Keratinocyte (primary cell): ENCODE data around the gene GOLGA6L10. TPM values are rescaled to one million over a fixed set of nuclear protein-coding genes. Genes with fewer than 3 reads are reported as not detected.
"Not testable (repeated sequence)": the region's sequence is repeated elsewhere in the genome, so short reads cannot be mapped to it uniquely, and the experiment has no call there.

ENCODE experiments used
- DNase-seq: peaks from one replicate; pipeline ENCODE4 v3.0.0-alpha.2; 2011; ENCODE audit warnings: low read depth, missing footprints, low spot score
- FAIRE-seq: peaks from 2 replicates; lab custom pipeline; 2011; peaks lifted over from hg19 to GRCh38; lab: Jason Lieb, UNC
- H2AFZ ChIP-seq: 2 replicates; pipeline ENCODE4 v1.6.0; 2012; ENCODE audit warnings: low read length, control low read depth, inconsistent platforms; ENCODE audit not compliant: control insufficient read depth
- H3K27ac ChIP-seq: 2 replicates; pipeline ENCODE4 v1.5.1; 2011; ENCODE audit warnings: low read length; ENCODE audit not compliant: control insufficient read depth, insufficient read depth
- H3K27me3 ChIP-seq: 3 replicates; pipeline ENCODE4 v1.6.0; 2011; ENCODE audit warnings: low read length; ENCODE audit not compliant: control insufficient read depth, insufficient read depth; ENCODE audit errors: extremely low read depth
- H3K36me3 ChIP-seq, 2 experiments: 2 replicates in 1 of 2; 3 replicates in 1 of 2; pipeline ENCODE4 v1.5.1; 2011; ENCODE audit warnings: low read length in 2 of 2, mild to moderate bottlenecking in 1 of 2; ENCODE audit not compliant: control insufficient read depth in 2 of 2, insufficient read depth in 2 of 2; ENCODE audit errors: extremely low read depth in 1 of 2
- H3K4me1 ChIP-seq: 3 replicates; pipeline ENCODE4 v1.5.1; 2011; ENCODE audit warnings: low read length; ENCODE audit not compliant: control insufficient read depth, insufficient read depth; ENCODE audit errors: extremely low read depth
- H3K4me2 ChIP-seq: 3 replicates; pipeline ENCODE4 v1.6.0; 2011; ENCODE audit warnings: low read depth, low read length; ENCODE audit not compliant: control insufficient read depth, insufficient read depth; ENCODE audit errors: extremely low read depth
- H3K4me3 ChIP-seq, 3 experiments: fragments of 200-600 bp in 1 of 3; sonication (generic) in 1 of 3; 2 replicates in 2 of 3; 3 replicates in 1 of 3; pipeline ENCODE4 v1.5.1; 2011 to 2016; ENCODE audit warnings: low read length in 3 of 3, mild to moderate bottlenecking in 3 of 3, control low read depth in 2 of 3, inconsistent platforms in 1 of 3, low read depth in 1 of 3, mixed read lengths in 1 of 3, mixed run types in 1 of 3, moderate library complexity in 1 of 3; ENCODE audit not compliant: control insufficient read depth in 2 of 3, insufficient read depth in 2 of 3; ENCODE audit errors: extremely low read depth in 1 of 3
- H3K79me2 ChIP-seq: 2 replicates; pipeline ENCODE4 v1.6.0; 2012; ENCODE audit warnings: low read length; ENCODE audit not compliant: control insufficient read depth, insufficient read depth
- H3K9ac ChIP-seq: 3 replicates; pipeline ENCODE4 v1.6.0; 2011; ENCODE audit warnings: low read length; ENCODE audit not compliant: control insufficient read depth, insufficient read depth; ENCODE audit errors: extremely low read depth
- H3K9me1 ChIP-seq: 3 replicates; pipeline ENCODE4 v1.6.0; 2011; ENCODE audit warnings: low read length; ENCODE audit not compliant: control insufficient read depth, insufficient read depth; ENCODE audit errors: extremely low read depth
- H3K9me3 ChIP-seq: 2 replicates; pipeline ENCODE4 v1.5.1; 2012; ENCODE audit warnings: low read depth, low read length; ENCODE audit not compliant: control insufficient read depth
- H4K20me1 ChIP-seq: 3 replicates; pipeline ENCODE4 v1.6.0; 2011; ENCODE audit warnings: low read length; ENCODE audit not compliant: control insufficient read depth, insufficient read depth; ENCODE audit errors: extremely low read depth
- dilution Hi-C: fragments of 300-500 bp; cut with MboI; formaldehyde crosslinking; loops from one replicate; pipeline ENCODE4 v1.7.0; 2020; ENCODE audit warnings: low sequenced_read_pairs; ENCODE audit not compliant: extremely low pct_ligation_motif_present
- polyA plus RNA-seq, 5 experiments: library from polyadenylated mRNA; depleted of rRNA in 3 of 5; stranded (reverse) in 3 of 5; stranded (forward) in 1 of 5; unstranded in 1 of 5; fragments of >200 nt; gene quantifications; 1 replicate in 1 of 5; 2 replicates in 3 of 5; 3 replicates in 1 of 5; pipeline versions ENCODE4 v1.2.1 to v1.2.3, GENCODE V29; 2011 to 2012; ENCODE audit warnings: missing spikeins in 2 of 5, low read depth in 1 of 5, low replicate concordance in 1 of 5

GOLGA6L10 gene
- polyA plus RNA-seq, 1 donor (not counting 4 experiments of a cell fraction or from before 2014, with no cell fraction given): 1.6 TPM

DNA sequence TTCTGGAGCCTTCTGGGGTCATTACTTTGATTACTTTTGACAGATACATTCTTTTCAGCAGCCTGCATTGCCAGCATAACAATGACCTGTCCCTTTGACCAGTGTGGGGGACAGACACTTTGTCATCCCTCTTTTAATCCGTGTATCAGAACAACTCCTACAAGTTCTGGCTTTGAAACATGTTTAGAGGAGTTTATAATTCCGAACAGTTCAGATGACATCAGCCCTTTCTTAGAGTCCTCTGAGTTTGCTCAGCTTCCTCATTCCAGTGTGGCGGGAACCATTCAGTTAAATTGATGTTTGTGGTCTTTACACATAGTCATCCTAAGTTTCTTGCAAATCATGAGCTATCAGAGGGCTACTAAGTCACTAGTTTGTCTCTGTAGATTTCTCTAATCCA lies 13.5 kb upstream of the GOLGA6L10 start:
- H3K4me2 ChIP-seq, H3K9ac ChIP-seq, DNase-seq, dilution Hi-C loops, H3K27ac ChIP-seq, H3K36me3 ChIP-seq, FAIRE-seq, H3K9me3 ChIP-seq, H3K9me1 ChIP-seq, H3K4me3 ChIP-seq, H3K79me2 ChIP-seq, H3K4me1 ChIP-seq, H3K27me3 ChIP-seq, H4K20me1 ChIP-seq, H2AFZ ChIP-seq: not testable (repeated sequence)

DNA sequence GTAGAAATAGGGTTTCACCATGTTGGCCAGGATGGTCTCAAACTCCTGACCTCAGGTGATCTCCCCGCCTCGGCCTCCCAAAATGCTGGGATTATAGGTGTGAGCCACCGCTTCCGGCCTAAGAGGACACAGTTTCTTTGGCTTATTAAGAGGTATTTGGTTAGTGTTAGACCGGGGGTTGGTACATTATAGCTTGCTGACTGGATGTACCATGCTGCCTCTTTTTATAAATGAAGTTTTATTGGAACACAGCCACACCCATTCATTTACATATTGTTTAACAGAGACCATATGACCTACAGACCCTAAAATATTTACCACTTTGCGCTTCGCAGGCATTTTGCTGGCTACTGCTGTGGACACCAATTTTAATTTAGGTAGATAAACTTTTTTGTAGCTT lies 11.3 kb upstream of the GOLGA6L10 start:
- H2AFZ ChIP-seq, H3K4me2 ChIP-seq, H3K9me1 ChIP-seq, H3K36me3 ChIP-seq, H3K79me2 ChIP-seq, H3K9ac ChIP-seq, dilution Hi-C loops, H4K20me1 ChIP-seq, H3K9me3 ChIP-seq, H3K27ac ChIP-seq, H3K4me1 ChIP-seq, FAIRE-seq, H3K4me3 ChIP-seq, DNase-seq, H3K27me3 ChIP-seq: not testable (repeated sequence)

DNA sequence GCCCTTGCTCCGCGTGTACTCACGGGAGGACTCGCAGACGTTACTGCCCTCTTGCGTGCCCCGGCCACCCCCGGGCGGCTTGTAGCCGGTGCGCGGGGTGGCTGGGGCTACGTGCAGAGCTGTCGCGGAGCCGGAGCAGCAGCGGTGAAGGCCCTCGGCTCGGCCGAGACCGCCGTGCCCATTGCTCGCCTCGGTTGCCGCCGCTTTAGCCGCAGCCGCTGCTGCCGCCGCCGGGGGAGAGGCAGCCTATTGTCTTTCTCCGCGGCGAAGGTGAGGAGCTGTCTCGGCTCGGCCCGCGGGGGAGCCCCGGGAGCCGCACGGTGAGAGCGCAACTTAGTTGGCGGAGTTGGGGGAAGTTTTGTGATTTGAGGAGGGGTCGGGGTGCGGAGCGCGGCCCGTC lies 5.8 kb upstream of the GOLGA6L10 start:
- DNase-seq, H3K4me1 ChIP-seq, H4K20me1 ChIP-seq, H3K9ac ChIP-seq, H3K36me3 ChIP-seq, H3K9me1 ChIP-seq, H3K79me2 ChIP-seq, H3K4me3 ChIP-seq, H2AFZ ChIP-seq, dilution Hi-C loops, H3K27me3 ChIP-seq, H3K27ac ChIP-seq, H3K4me2 ChIP-seq, H3K9me3 ChIP-seq, FAIRE-seq: not testable (repeated sequence)

DNA sequence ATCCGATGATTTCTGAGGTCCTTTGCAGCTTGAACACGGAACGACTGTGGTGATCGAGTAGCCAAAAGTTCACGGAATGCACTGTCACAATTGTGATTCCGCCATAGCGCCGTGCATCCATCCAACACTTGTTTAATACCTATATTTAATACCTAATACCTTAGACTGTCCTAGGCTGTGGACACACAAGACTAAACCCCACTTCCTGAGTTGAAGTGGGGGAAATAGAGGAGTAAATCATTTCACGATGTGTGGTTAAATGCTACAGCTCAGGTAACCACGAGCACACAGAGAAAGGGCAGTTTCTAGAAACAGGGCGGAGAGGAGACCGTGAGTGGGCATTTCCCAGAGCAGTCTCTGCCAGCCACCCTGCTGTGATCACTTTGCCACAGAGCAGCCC lies 5.3 kb upstream of the GOLGA6L10 start:
- FAIRE-seq, DNase-seq, dilution Hi-C loops, H3K4me1 ChIP-seq, H3K36me3 ChIP-seq, H3K79me2 ChIP-seq, H3K27ac ChIP-seq, H3K4me3 ChIP-seq, H4K20me1 ChIP-seq, H3K9me1 ChIP-seq, H3K9me3 ChIP-seq, H3K27me3 ChIP-seq: not testable (repeated sequence)
- Histone ChIP-seq H3K4me2 (peak overlapping the region; percentile 62), H3K9ac (peak overlapping the region; percentile 47), H2AFZ (peak overlapping the region; percentile 90)

DNA sequence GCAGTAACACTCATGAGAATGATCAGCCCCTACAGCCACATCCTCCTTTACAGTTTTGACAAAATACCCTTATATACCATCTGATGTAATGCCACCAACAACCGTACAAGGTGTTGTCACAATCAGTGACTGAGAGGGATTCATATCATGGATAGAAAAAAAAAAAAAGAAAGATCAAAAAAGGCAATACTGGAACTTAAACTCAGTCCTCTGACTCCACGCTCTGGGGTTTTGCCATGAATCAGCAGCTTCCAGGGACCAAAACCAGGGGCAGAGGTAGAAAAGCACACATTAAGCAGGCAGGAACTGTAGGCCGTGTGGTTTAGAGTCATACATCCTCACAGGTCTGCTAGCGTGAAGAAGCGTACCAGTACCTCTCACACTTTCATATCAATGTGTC lies 1.6 kb downstream of the GOLGA6L10 start:
- H2AFZ ChIP-seq, H3K9me1 ChIP-seq, H3K9me3 ChIP-seq, dilution Hi-C loops, H3K27me3 ChIP-seq, H4K20me1 ChIP-seq, H3K79me2 ChIP-seq, H3K4me3 ChIP-seq, H3K27ac ChIP-seq, H3K36me3 ChIP-seq, H3K4me1 ChIP-seq, FAIRE-seq, H3K9ac ChIP-seq, H3K4me2 ChIP-seq, DNase-seq: not testable (repeated sequence)
